Measurements from ENCODE around the gene SLC35G1. TPM values are rescaled to one million over a fixed set of nuclear protein-coding genes. Genes with fewer than 3 reads are reported as not detected.

The SLC35G1 gene
- total and polyA plus RNA-seq, 2 of the 13 experiments (the other 11 are each of a cell fraction or from before 2014, with no cell fraction given) = 2.5 to 4.5 TPM

GRCh38 chr10:93938140-93938539 lies 44.4 kb downstream of the SLC35G1 start (continued):
- TF ChIP-seq RERE (CRISPR knock-in tag; IDR thresholded peaks at IDR 0.05; ENCODE audit: low read depth) (no peak), ZSCAN22 (CRISPR knock-in tag; IDR thresholded peaks at IDR 0.05) (no peak), KDM5A (IDR thresholded peaks at IDR 0.05; ENCODE audit: borderline replicate concordance, low read length) (no peak), ZSCAN21 (CRISPR knock-in tag; IDR thresholded peaks at IDR 0.05; ENCODE audit: borderline replicate concordance) (no peak), MED8 (CRISPR knock-in tag; IDR thresholded peaks at IDR 0.05; ENCODE audit: insufficient replicate concordance) (no peak)

GRCh38 chr10:93940881-93941280 lies 47.1 kb downstream of the SLC35G1 start:
- H2AFZ ChIP-seq (ENCODE audit: low read length) = no peak overlapping the region
- in situ Hi-C loops (cut with HindIII; ENCODE audit: extremely low pct_ligation_motif_present, low pct_unique_long_range_greater_than_20kb) (no loop called here), intact Hi-C loops (cut with micrococcal nuclease; ENCODE audit: unreplicated experiment) (no loop called here)
- no peak for TF ChIP-seq U2AF1 (optimal IDR thresholded peaks at IDR 0.05; ENCODE audit: low read depth, low read length)
- no peak for TF ChIP-seq ZBTB43 (CRISPR knock-in tag; conservative IDR thresholded peaks at IDR 0.05)
- no peak for TF ChIP-seq ZNF296 (CRISPR knock-in tag; conservative IDR thresholded peaks at IDR 0.05)
- no peak for TF ChIP-seq ARID5B (CRISPR knock-in tag; IDR thresholded peaks at IDR 0.05)
- no peak for TF ChIP-seq DMAP1 (CRISPR knock-in tag; IDR thresholded peaks at IDR 0.05)
- BruUV-seq (replicated peaks) = no TSS peak
- H3K27ac ChIP-seq (ENCODE audit: extremely low read length, insufficient read depth, low read length) = no peak overlapping the region
- ChIA-PET CTCF (ENCODE audit: low intra/inter-chr PET ratio, low total read pairs) (no interaction called here), POLR2A (no interaction called here)
- H3K79me2 ChIP-seq (ENCODE audit: insufficient read depth, low read length) = no peaks in the 10 kb centered on the region
- 53% methylated on average over 6 of the region's 6 CpGs for WGBS (ENCODE audit: low lambda C conversion rate)
- DNase-seq (ENCODE audit: low spot score) (no peak), ATAC-seq (no peak), FAIRE-seq (no peak)
- no peaks in the 10 kb centered on the region for H4K20me1 ChIP-seq (ENCODE audit: insufficient read depth, low read length)
- no peak overlapping the region for H3K9ac ChIP-seq (ENCODE audit: insufficient read depth, low read depth, low read length)
- no peak overlapping the region for H3K4me3 ChIP-seq (replicated peaks in 1 of 3; ENCODE audit: insufficient read depth in 1 of 3, low read depth in 2 of 3, low read length in 3 of 3)
- H3K36me3 ChIP-seq (replicated peaks in 1 of 2; ENCODE audit: control insufficient read depth in 1 of 2, insufficient read depth in 2 of 2, low read length in 2 of 2) = no peaks in the 10 kb centered on the region
- no peaks in the 10 kb centered on the region for H3K4me1 ChIP-seq (ENCODE audit: insufficient read depth, low read length)
- no peaks in the 10 kb centered on the region for H3K9me3 ChIP-seq (ENCODE audit: low read length)
- no peaks in the 10 kb centered on the region for H3K27me3 ChIP-seq (ENCODE audit: control insufficient read depth in 1 of 2, insufficient read depth in 2 of 2, low read length in 2 of 2)
- H3K4me2 ChIP-seq (ENCODE audit: low read depth, low read length) = no peak overlapping the region

Measured in HepG2 (cell line).